ENCODE data around the gene ADGRL4.
"Not testable (repeated sequence)": the region's sequence is repeated elsewhere in the genome, so short reads cannot be mapped to it uniquely, and the experiment has no call there.

ADGRL4 gene

DNA sequence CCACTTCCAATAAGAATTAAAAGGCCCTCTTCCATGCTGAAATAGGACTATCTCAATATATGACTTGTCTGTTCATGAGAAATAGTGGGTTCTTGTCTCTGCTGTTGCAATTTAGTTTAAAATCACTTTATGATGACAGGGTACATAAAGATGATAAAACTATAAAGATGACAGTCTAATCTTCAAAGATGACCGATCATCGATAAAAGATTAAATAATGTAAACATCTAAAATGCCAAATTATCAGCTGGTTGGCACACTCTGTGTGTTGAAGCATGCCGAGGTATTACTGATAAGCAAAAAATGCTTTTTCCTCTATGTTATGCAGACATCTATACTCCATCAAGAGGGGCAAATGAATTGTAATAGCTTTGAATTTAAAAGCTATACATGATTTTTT, 89.5 kb downstream of the ADGRL4 start:
- no peak for DNase-seq

DNA sequence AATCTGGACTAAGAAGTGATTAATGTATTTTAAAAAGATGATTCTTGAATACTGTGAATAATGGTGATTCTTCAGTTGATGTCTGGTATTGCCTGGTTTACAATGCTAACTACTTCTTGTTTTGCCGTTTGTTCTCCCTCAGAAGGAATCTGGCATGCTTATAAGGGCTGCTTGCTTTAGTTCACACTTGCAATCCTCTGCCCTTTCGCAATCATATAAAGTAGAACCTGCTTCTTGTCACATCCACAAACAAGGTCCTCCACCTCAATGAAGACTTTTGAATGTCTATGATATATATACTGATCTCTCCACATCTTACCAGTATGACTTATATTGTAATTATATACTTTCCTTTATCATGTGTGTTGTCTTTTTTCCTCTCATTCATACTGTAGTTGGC, 92.6 kb downstream of the ADGRL4 start:
- DNase-seq, result no peak

DNA sequence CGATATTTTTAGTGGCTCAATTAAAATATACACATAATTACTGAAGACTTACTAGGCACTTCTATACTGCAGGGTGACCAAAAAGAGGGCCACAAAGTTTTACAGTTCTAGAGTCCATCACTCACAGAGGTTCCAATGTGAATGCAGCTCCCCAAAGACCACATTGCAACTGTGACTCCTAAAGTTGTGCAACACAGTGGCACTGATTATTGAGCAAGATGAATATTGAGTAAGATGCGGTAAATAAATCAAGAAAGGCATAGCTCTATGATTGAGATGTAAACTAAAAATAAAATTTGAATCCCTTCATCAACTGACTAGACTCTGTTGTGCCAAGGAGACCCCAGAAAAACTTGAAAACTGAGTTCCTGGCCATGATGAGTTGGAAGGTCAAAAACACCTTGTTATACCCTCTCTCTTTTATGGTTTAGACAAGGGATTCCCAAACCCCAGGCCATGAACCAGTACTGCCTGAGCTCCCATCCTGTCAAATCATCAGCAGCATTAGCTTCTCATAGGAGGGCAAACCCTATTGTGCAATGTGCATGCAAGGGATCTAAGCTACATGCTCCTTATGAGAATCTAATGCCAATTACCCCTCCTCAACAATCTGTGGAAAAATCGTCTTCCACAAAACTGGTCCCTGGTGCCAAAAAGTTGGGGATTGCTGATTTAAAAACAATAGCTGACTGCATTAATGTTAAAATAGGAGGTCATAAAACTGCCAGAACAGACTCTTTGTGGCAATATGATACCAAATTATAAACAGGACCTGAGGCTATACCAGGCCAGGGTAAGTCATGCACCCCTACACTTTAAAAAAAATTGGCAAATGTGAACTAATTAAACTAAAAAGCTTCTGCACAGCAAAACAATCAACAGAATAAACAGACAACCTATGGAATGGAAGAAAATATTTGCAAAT, 94.3 kb downstream of the ADGRL4 start:
- DNase-seq, result no peak

DNA sequence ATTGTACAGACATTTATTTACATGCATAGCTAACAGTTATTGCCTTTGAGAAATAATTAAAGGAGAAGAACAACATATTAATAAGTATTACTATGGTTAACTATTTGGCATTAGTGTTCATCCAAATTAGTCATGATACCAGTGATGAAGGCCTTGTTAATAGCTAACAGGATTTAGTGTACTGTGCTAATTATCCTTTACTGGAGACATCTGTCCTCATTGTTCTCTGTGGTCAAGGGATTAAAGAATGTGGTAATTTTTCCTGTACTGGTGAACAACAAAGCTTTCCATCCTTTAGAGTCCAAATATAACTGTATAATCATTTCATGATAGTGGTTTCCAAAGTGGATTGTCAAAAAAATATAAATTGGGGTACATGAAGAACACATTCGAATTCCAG, 103.9 kb downstream of the ADGRL4 start:
- DNase-seq, result no peak

DNA sequence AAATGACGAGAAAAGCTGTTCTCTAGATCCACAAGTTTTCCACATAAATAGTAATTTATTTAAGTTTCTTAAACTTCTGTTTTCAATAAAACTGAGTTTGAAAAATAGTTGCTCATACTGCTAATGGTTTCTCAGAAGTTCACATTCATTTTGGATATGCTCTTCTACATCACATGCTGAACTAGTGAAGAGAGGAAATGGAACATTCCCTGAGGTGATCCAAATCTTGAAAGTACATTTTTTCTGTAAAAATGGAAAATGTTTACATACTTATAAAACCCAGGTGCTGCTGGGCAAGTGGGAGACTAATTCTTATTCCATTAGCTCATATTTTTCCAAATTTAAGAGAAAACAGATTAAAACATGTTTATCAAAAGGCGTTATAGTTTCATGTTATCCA, 111.7 kb downstream of the ADGRL4 start:
- no peak for DNase-seq

DNA sequence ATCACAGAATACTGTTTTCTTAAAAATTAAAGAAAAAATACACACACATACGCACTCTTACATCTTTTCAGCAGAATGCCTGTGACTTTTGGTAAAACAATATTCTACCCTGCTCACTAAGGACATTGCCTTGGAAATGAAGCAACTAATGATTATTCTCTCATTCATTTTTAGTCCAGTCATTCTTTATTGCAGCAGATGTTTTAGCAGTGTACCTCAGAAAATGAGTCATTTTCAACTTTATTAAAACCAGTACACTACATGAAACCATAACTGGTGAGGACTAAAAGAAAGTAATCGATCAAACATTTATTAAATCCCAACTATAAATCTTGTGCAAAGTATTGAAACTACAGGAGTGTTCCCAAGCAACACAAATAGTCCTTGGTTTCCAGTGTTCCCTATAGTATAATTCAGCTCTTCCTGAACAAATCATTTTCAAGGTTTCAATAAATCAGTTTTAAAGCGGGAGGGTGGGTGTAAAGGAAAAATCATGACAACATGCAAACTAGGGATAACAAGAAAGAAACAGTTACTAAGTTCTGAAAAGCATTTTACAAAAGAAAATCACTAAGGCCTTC, 114.2 kb downstream of the ADGRL4 start:
- DNase-seq, result no peak

DNA sequence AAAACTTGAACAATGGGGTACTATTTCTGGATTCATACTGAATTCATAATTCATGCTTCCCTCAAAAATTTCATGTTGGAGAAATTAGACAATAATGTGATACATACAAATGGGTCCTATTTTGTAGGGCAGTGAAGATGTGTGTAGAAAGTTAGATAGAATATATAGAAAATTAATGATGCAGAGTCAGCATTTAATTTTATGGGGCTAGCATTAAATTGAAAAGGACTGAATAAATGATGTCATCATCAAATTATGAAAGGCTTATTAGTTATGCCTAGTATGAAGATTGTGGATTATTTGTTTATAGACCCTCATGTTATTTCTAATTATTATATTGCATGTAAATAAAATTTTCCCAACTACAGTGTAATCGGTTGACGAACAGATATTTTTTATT, 119.1 kb downstream of the ADGRL4 start:
- no peak for DNase-seq

DNA sequence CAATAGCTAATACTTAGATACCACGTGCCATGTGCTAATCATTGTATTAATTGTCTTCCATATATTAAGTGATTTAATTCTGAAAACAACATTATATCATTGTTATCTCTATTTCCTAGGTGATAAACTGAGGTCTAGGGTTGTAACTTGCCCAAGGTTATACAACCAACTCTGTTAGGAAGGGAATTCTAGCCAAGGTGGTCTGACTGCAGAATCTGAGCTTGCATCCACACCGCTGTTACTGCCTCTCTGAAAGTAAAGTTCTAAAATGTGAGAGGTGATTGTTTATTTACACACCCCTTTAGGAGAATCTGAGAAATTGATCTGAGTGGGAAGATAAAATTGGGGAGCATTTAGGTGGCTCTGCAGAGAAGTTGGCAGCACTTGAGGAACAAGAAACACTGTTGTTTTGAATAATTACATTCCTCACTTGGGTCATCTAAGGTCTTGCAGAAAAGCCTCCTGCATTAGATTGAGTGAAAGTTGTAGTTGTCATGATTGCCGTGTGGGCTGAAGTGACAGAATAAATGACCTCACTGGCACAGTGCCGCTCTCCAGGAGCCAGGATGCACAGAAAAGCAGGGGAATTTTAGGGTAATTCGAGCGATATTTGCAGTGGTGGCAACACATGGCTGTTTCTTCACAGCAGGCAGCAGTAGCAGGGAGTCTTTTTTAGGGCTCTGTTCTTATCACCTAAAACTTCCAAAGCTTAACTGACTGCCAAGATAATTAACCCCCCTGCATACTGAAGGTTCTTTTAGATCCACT, 121.7 kb downstream of the ADGRL4 start:
- DNase-seq, result no peak

DNA sequence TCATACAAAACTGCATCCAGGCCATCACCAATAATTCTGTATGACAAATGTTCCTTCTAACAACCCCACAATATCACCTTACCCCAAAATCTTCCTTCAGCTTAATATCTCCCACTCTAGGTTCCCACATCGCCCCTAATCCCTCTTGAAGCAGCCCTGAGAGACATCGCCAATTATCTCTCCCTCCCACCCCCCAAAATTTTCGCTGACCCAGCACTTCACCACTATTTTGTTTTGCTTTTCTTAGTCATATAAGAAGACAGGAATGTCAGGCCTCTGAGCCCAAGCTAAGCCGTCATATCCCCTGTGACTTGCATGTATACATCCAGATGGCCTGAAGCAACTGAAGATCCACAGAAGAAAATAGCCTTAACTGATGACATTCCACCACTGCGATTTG, 126.3 kb downstream of the ADGRL4 start:
- no peak for DNase-seq

DNA sequence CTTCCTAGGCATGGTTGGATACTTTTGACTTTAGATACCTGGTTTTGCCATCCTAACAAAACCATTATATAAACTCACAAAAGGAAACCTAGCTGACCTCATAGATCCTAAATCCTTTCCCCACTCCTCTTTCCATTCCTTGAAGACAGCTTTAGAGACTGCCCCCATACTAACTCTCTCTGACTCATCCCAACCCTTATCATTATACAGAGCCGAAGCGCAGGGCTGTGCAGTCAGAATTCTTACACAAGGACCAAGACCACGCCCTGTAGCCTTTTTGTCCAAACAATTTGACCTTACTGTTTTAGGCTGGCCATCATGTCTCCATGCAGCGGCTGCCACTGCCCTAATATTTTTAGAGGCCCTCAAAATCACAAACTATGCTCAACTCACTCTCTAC, 130.5 kb downstream of the ADGRL4 start:
- not testable (repeated sequence) for DNase-seq

DNA sequence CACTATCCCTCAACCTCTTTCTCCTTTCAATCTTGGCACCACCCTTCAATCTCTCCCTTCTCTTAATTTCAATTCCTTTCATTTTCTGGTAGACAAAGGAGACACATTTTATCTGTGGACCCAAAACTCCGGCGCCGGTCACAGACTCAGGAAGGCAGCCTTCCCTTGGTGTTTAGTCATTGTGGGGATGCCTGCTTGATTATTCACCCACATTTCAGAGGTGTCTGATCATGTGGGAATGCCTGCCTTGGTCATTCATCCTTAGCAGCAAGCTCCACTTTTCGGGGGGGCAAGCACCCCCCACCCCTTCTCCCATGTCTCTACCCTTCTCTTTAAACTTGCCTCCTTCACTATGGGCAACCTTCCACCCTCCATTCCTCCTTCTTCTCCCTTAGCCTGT, 133.7 kb downstream of the ADGRL4 start:
- not testable (repeated sequence) for DNase-seq

DNA sequence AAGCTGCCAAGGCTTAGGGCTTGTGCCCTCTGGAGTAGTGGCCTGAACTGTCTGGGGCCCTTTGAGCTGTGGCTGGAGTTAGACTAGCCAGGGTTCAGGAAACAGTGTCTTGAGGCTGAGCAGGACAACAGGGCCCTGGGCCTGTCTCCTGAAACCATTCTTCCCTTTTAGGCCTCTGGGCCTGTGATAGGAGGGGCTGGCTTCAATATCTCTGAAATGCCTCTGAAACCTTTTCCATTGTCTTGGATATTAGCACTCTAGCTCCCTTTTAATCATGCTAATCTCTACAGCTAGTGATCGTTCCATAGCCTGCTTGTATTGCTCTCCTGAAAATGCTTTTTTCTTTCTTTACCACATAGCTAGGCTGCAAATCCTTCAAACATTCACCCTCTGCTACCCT, 135.3 kb downstream of the ADGRL4 start:
- DNase-seq, result no peak

DNA sequence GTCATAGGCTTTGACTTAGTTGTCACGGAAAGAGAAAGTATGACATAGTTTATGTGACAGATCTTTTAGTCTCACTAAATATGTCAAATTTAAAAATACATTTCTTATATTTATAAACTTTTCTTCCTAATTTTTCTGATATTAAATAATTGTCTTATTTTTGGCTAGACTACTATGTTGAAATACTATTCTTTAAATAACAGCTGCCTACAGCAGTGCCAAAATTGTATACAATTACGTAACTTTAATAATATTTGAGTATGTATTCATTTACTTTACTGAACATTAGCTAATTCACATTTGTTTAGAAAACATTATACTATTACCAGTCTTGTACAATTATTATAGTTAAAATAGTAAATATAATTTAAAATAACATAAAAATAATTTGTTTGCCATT, 137.4 kb downstream of the ADGRL4 start:
- DNase-seq, result no peak

DNA sequence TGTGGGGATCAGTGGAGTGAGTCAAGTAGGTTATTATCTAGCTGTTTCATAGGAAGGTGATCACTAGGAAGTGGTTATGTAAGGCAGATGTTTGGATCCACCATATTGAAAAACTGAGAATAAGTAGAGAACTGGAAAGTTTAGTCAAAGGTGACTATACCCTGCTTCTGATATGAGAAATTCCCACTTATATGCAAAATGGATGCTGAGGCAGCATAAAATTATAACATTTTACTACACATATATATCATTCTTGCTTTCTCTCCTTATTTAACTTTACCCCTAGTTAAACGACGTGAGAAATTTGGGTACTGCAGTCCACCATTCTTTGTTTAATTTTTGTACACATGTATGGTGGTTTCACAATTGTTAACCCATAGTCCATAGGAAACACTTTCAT, 142.4 kb downstream of the ADGRL4 start:
- DNase-seq, result no peak

DNA sequence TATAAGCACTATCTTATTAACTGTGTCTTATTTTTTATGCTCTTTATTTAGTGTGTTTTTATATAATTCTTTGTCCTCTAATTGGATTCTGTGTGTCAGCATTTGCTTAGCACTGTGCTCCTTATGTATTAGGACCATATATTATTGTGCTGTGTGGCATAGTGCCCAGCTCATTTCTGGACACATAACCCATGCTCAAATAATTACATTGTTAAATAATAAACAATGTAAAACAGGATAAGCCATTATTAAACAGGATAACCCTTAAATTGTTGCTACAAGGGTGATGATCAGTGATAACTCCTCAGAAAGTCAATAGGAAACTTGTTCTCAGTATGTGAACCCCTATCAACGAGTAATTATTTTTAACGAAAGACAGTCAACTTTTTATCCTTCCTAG, 150.4 kb downstream of the ADGRL4 start:
- no peak for DNase-seq

DNA sequence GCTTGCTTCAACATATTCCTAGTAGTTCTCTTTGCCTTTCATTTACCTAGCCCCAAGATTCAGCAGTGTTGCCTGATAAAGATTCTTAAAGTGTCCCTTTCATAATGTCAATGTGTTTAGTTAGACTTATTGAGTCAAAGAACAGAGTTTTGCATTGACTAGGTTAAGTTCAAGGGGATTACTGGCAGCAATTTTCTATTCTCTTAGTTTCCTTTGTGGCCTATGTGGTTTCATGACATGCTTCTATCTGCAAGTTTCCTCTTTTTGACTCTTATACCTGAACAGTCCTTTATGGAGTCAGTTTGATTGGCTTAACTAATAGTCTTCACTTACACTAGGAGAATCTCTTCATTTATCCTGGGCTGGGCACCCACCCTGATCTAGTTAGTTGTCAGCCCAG, 151.3 kb downstream of the ADGRL4 start:
- DNase-seq, result peak in 1 of 5 experiments; percentile 17

DNA sequence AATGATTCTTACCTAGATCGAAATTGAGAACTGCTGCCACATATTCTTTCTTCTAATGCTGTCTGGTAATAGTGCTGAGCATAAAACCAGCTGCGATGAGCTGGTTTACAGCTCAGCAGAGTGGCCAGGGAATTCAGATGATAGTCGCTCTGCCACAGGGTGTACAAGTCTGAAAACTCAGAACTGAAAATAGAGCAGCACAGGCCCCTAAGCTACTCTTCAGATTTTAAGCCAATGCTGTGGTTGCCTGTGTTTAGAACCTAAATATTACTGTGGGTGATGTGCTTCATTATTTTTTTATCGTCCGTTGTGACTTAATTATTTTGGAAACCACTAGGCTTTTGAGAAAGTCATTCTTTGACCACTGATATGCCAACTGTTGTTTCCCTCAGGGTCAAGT, 152.0 kb downstream of the ADGRL4 start:
- DNase-seq, result no peak

DNA sequence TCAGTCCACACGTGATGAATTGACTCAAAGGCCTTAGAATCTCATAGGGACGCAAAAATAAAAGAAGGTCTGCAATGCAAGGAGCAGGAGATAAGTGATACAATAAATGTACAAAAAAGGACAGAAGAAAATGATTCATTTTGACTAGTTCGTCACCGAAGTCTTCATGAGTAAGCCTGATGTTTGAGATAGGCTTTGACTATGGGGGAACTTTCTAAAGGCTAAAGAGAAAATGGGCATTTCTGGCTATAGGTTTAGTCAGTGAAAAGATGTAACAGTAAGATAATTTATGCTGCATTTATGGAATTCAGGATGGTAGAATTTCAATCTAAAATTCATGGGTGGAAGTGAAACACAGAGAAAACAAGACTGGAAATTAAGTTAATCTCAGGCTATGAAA, 163.0 kb downstream of the ADGRL4 start:
- DNase-seq, result no peak

DNA sequence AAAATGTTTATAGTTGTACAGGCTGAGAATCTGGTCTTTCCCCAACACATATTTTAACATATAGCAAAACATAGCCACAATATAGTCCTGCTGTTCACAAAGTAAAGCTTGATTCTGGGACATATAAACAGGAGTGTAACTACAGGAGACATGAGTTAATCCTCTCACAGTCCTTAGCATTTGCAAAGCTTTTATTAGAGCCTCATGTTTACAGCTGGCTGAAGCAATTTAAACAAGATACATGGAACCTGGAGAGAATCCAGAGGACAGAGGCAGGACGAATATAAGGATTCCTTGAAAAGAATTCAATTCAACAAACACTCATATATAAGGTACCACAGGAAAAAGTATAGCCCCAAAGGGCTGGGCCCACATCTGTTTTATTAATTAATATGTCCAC, 163.4 kb downstream of the ADGRL4 start:
- no peak for DNase-seq

DNA sequence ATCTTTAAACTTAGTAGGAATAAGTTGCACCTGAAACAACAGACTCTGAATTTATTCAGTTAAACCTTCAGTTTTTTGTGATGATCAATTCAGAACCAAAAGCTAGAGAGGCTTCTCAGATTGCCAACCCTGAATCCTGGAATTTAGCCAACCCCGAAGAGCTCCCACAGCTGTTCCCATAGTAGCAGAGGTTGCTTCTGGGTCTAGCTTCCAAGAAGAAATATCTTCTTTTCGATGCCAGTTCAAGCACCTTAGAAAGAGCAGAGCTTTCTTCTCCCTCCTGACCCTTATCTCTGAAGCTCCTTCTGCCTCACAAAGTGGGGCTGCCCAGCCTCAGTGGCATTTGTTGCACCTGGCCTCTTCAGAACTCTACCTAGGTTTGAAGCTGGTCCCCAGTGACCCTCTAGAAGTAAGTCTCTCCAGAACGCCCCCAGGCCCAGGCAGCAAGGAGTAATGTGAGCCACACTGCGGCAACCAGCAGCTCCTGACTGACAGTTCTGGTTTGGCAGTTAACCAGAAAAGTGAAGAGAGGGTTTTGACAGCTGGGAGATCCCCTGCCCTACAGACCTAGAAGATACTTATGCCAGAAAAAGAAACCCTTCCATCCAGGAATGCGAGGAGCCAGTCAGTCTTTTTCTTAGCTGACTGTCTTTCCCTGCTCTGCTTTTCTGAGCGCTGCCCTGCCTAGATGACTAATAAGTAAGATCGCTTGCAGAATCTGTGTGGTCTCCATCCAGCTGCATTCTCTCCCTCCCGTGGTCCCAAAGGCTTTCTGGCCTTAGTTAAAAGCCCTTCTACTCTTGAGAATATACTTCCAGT, 165.9 kb downstream of the ADGRL4 start:
- no peak for DNase-seq
